ENCODE measurements around the gene INPP4B.

Gene INPP4B

DNA sequence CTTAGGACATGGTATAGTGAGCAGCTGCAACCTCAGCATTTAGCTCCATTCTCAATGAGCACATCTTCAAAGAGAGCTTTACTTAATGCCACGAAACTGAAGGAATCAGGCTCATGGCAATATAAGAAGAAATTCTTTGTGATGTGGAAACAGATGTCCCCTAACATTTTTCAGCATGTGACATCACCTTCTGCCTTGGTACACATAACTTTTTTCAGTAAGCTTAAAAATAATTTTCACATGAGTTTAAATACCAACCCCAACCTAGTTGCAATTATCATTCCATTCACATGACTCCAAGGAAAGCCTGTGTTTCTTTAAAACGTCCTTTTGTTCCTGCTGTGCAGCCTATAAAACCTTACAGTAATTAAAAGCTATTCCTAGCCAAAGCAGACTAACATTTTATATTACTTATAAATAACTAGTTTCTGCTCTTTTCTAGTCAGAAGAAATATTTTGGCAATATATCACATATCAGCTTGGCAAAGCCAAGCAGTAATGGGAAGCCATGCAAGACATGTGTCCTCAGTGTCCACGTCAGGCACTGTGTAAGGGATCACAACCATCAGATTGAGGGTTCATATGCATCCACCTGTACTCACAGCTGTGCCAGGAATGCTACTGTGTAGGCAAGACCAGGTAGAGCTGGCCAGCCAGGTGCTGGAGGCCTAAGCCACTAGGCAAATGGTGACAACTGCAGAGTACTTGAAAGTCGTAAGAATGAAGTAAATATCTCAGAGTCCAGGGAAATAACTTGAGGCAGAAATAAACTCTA is 466.6 kb downstream of the INPP4B start:
- H3K4me3 ChIP-seq = no peak overlapping the region
- TF ChIP-seq, protein P1, sequence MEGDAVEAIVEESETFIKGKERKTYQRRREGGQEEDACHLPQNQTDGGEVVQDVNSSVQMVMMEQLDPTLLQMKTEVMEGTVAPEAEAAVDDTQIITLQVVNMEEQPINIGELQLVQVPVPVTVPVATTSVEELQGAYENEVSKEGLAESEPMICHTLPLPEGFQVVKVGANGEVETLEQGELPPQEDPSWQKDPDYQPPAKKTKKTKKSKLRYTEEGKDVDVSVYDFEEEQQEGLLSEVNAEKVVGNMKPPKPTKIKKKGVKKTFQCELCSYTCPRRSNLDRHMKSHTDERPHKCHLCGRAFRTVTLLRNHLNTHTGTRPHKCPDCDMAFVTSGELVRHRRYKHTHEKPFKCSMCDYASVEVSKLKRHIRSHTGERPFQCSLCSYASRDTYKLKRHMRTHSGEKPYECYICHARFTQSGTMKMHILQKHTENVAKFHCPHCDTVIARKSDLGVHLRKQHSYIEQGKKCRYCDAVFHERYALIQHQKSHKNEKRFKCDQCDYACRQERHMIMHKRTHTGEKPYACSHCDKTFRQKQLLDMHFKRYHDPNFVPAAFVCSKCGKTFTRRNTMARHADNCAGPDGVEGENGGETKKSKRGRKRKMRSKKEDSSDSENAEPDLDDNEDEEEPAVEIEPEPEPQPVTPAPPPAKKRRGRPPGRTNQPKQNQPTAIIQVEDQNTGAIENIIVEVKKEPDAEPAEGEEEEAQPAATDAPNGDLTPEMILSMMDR (IDR thresholded peaks at IDR 0.05) = no peak
- DNase-seq (ENCODE audit: low spot score) = no peak
- H3K27ac ChIP-seq = peak overlapping the region; percentile 29 to 75

DNA sequence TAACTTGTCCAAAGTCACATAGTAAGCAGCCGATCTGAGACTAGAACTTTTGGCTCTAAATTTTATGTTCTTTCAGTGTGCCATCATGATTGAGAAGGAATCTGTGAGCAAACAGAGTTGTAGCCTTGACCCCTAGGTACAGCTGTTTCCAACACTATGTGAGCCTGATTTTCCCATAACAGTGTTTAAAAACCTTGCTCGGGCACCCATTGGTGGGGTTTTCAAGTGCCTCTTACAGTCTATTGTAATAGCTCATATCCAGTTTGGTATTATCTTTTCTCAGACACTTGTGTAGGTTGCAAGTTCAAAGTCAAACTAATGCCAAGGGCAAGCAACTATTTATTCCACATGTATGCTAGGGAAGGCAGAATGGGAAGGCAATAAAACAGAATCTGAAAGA is 467.9 kb downstream of the INPP4B start:
- Histone ChIP-seq H3K4me3 (no peak overlapping the region), H3K27ac (peak overlapping the region; percentile 4 to 32)
- TF ChIP-seq, protein P1 (IDR thresholded peaks at IDR 0.05) = no peak
- no peak for DNase-seq (ENCODE audit: low spot score)

DNA sequence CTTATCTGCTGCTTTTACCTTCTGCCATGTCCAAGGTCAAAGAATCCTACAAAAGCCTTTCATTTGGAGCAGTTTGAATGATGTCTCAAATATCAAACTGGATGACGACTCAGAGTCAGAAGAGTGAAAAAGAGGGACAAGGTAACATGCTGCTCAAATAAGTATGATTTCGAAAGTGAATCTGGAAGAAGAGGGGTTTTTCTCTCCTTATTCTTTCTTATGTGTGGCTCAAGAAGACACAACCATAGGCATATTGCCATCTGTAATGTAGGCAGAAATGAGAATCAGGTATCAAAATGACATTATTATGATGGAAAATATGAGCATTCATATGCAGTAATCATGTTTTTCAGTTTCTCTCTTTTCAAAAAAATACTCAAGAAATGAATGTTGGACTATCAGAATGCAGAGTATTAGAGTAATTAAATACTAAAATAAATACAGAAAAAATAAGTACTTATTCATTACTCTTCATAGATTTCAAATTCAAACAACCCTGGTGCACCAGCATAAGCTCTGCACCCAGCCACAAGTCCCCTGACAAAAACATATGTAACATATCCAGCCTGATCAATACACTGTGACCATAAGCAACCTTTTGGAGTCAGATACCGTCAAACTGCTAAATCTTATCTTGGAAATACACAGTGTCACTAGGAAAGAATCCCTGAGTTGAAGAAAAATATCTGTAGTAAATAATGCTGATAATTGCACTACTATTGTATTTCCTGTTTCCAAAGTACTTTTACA is 468.6 kb downstream of the INPP4B start:
- Histone ChIP-seq H3K27ac (peak overlapping the region; percentile 4 to 32), H3K4me3 (no peak overlapping the region)
- no peak for DNase-seq (ENCODE audit: low spot score)
- TF ChIP-seq, protein P1 (IDR thresholded peaks at IDR 0.05) = no peak

DNA sequence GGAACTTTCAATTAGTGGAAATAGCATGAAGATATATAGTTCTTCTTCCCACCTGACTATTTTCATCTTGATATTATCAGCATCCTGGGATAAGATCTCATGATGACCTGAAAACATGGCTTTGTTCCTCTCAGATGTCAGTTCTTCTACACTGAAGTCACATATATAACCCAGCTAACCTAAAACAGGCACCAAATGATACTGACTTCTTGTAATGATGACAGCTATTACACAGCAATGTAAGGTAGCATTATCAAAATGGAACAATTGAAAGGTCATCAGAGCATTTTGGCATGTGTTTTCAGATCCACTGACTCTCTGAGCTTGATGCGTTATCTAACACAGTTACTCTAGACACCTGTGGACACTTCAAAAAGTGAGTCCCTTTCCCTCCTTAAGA is 469.9 kb downstream of the INPP4B start:
- TF ChIP-seq, protein P1 (IDR thresholded peaks at IDR 0.05) = no peak
- DNase-seq (ENCODE audit: low spot score) = no peak
- no peak overlapping the region for H3K27ac ChIP-seq
- no peak overlapping the region for H3K4me3 ChIP-seq

DNA sequence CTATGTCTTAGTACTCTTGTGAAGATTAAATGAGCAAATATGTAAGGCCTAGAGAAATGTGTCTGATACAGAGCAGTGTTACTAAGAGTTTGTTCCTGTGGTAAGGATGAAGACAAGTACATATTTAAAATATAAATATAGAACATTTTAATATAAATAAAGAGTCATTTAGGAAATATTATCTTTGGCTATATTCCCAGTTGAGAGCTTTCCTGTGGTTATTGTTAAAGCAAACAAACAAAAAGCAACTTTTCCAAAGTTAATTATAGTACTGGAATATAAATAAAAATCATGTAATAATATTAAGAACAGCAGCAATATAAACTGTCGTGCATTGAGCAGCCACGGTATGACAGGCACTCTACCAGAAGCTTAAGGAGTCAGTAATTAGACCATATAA is 472.5 kb downstream of the INPP4B start:
- TF ChIP-seq, protein P1 (IDR thresholded peaks at IDR 0.05) = no peak
- Histone ChIP-seq H3K27ac (peak overlapping the region in 1 of 2 donors; percentile 17), H3K4me3 (no peak overlapping the region)
- no peak for DNase-seq (ENCODE audit: low spot score)

DNA sequence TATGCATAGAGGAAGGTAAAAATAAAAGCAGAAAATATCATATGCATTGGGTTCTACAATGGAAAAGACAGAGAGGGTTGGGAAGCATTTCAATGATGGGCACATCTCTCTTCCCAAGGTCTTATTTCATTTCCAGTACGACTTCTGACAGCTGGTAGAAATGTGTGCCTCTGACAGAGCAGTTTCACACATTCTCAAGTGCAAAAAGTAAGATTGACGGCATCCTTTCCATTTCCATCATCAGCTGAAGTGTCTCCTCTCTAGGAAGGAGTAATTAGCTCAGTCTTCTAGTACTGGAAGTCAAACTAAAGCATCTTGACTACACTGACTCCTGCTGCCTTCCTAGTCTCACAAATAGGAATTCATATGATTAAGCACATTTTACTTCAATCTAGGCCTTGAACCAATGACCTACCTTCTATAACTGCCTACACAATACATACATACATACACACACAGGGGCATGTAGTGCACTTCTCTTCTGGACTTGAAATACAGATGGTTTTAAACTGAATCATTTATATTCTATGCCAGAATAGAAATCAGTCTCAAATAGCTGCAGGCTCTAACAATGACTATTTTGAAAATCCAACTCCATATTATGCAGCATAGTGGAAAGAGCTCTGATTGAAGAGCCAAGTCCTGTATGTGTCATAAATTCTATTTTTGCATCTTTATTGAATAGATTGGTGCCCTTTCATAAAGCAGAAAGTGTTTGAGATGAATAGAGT is 473.4 kb downstream of the INPP4B start:
- H3K4me3 ChIP-seq = no peak overlapping the region
- TF ChIP-seq, protein P1 (IDR thresholded peaks at IDR 0.05) = no peak
- DNase-seq (ENCODE audit: low spot score) = no peak
- H3K27ac ChIP-seq = peak overlapping the region in 1 of 2 donors; percentile 51

All from coronary artery (tissue), 2 donors.